PFSK-1 (cell line): ENCODE data around the gene TMPRSS3.

ENCODE experiments used
- FOXP2 ChIP-seq: optimal IDR thresholded peaks from 2 replicates; pipeline ENCODE3; 2011; ENCODE audit warnings: borderline replicate concordance, control low read depth, inconsistent platforms; ENCODE audit not compliant: insufficient read depth; ENCODE audit errors: extremely low read length, extremely low read depth
- POLR2AphosphoS5 ChIP-seq: IDR thresholded peaks from 2 replicates; pipeline ENCODE4 v1.6.1; 2012; ENCODE audit warnings: low read depth, mild to moderate bottlenecking, control low read depth, low read length, moderate library complexity
- REST ChIP-seq, 2 experiments: IDR thresholded peaks; 2 replicates each; pipeline versions ENCODE4 v1.6.1 to v1.8.0; 2011 to 2012; ENCODE audit warnings: low read depth in 2 of 2, low read length in 2 of 2, control low read depth in 1 of 2, inconsistent platforms in 1 of 2, mild to moderate bottlenecking in 1 of 2, moderate library complexity in 1 of 2; ENCODE audit not compliant: insufficient read depth in 1 of 2
- SIN3A ChIP-seq: IDR thresholded peaks from 2 replicates; pipeline ENCODE4 v1.6.1; 2012; ENCODE audit warnings: mild to moderate bottlenecking, low read length, moderate library complexity, borderline replicate concordance; ENCODE audit not compliant: insufficient read depth
- TAF1 ChIP-seq: IDR thresholded peaks from 2 replicates; pipeline ENCODE4 v1.6.1; 2012; ENCODE audit warnings: low read length, control low read depth, borderline replicate concordance; ENCODE audit not compliant: insufficient read depth

Gene TMPRSS3

GRCh38 chr21:42443181-42443785 lies 47.4 kb upstream of the TMPRSS3 start:
- TF ChIP-seq SIN3A (no peak), TAF1 (no peak)

- TF ChIP-seq SIN3A, result no peak
- TF ChIP-seq TAF1, result no peak
- TF ChIP-seq POLR2AphosphoS5, result no peak
- no peak for TF ChIP-seq FOXP2
- TF ChIP-seq REST (IDR thresholded peaks at IDR 0.05; ENCODE audit: insufficient read depth in 1 of 2, low read depth in 2 of 2, low read length in 2 of 2), result no peak
These were observed 46.1 kb upstream of the TMPRSS3 start for GRCh38 chr21:42441963-42442362.

GRCh38 chr21:42440187-42440792 lies 44.4 kb upstream of the TMPRSS3 start:
- no peak for TF ChIP-seq TAF1

- no peak for TF ChIP-seq REST (IDR thresholded peaks at IDR 0.05; ENCODE audit: insufficient read depth in 1 of 2, low read depth in 2 of 2, low read length in 2 of 2)
- no peak for TF ChIP-seq FOXP2
- TF ChIP-seq SIN3A, result no peak
- no peak for TF ChIP-seq TAF1
- TF ChIP-seq POLR2AphosphoS5, result no peak
These were observed 43.7 kb upstream of the TMPRSS3 start for GRCh38 chr21:42439284-42440186.

GRCh38 chr21:42438316-42439205 lies 42.7 kb upstream of the TMPRSS3 start:
- TF ChIP-seq REST (IDR thresholded peaks at IDR 0.05; ENCODE audit: insufficient read depth in 1 of 2, low read depth in 2 of 2, low read length in 2 of 2), result no peak

- TF ChIP-seq POLR2AphosphoS5 (no peak), FOXP2 (no peak), REST (IDR thresholded peaks at IDR 0.05; ENCODE audit: insufficient read depth in 1 of 2, low read depth in 2 of 2, low read length in 2 of 2) (peak; percentile 86 to 92)
These were observed 41.9 kb upstream of the TMPRSS3 start for GRCh38 chr21:42437786-42438185.
